ENCODE data around the gene FJX1.

FJX1 gene

GRCh38 chr11:35606206-35606605 lies 12.1 kb upstream of the FJX1 start:
- DNase-seq (ENCODE audit: low spot score), result no peak

DNA sequence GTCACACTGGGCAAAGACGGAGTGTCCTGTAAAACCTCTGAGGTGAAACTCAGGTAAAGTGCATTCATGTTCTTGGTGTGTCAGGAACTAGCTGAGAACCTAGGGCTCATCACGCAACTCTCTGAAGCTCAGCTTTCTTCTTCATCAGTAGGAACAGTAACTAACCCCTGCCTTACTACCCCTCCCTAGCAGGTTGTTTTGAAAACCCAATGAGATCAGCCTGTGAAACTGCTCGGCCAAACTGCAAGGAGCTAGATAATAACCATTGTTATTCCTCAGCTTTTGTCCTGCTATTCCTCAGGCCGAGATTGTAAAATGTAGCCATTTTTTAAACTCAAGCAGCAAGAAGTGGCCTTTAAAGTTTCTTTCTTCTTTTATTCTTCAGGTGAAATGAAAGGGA lies 9.8 kb upstream of the FJX1 start:
- no peak for DNase-seq (ENCODE audit: low spot score)

GRCh38 chr11:35609656-35610055 lies 8.6 kb upstream of the FJX1 start:
- DNase-seq (ENCODE audit: low spot score), result no peak

GRCh38 chr11:35610631-35611030 lies 7.6 kb upstream of the FJX1 start:
- no peak for DNase-seq (ENCODE audit: low spot score)

DNA sequence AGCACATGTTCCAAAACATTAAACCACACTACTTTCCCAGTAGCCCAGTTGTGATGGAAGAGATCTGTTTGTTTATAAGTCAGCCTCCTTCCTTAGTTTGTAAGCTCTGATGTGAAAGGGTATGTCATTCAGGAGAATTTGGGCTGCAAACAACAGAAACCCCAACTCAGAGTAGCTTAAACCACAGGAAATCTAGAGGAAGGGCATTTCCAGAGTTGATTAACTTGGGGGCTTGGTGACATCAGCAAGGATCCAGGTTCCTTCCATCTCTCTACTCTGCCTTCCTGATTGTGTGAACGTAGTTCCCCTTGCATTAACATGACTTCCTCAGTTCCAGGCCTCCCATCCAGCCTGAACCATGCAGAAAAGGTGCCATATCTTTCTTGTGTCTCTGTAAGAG lies 6.5 kb upstream of the FJX1 start:
- no peak for DNase-seq (ENCODE audit: low spot score)

DNA sequence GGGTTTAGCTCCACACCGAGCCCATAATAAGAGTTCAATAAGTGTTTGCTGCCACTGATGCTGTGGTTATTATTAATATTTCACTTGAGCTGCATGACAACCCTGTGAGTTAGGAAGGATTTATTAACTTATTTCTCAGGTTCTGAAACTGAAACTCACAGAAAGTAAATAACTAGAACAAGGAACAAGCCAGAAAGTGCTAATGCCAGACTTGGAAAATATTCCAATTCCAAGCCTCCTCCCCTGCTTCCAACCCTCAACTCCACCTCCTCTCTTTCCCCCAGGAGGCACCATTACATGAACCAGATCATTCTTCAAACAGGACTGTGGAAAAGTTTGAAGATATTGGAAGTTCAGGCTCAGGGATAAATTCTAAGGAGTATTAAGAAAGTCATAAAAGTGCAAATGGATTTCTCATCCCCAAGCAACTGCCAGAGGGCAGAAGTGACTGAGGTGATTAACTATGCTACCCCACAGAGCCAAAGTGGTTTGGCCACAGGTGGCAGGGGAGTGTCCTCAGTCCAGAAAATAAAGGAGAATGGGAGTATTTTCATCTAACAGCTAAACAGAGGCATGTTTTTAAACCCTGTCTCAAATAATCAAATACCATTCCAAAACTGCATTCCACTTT lies 3.2 kb upstream of the FJX1 start:
- no peak for DNase-seq (ENCODE audit: low spot score)

- peak; percentile 60 for DNase-seq (ENCODE audit: low spot score)
Measured at GRCh38 chr11:35615921-35616900, 2.0 kb upstream of the FJX1 start.

DNA sequence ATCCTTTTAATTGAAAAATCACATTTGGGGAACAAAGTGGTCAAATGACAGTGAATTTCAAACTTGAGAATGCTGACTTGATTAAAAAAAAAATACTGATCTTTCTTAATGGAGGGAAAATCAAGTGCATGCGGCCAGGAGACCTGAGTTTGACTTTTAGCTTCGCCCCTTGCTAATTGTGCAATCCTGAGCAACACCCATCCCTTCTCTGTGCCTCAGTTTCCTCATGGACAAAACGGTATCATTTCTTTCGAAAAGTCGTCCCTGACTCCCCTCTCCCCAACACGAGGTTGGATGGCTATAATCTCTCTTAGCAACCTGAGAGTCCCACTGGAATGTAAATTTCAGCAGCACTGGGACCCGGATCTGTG lies 959 bp upstream of the FJX1 start:
- no peak for DNase-seq (ENCODE audit: low spot score)

GRCh38 chr11:35618497-35619115 lies 346 bp downstream of the FJX1 start:
- DNase-seq (ENCODE audit: low spot score), result peak; percentile 80

DNA sequence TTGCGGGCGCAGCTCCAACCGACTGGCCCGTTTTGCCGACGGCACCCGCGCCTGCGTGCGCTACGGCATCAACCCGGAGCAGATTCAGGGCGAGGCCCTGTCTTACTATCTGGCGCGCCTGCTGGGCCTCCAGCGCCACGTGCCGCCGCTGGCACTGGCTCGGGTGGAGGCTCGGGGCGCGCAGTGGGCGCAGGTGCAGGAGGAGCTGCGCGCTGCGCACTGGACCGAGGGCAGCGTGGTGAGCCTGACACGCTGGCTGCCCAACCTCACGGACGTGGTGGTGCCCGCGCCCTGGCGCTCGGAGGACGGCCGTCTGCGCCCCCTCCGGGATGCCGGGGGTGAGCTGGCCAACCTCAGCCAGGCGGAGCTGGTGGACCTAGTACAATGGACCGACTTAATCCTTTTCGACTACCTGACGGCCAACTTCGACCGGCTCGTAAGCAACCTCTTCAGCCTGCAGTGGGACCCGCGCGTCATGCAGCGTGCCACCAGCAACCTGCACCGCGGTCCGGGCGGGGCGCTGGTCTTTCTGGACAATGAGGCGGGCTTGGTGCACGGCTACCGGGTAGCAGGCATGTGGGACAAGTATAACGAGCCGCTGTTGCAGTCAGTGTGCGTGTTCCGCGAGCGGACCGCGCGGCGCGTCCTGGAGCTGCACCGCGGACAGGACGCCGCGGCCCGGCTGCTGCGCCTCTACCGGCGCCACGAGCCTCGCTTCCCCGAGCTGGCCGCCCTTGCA lies 1.0 kb downstream of the FJX1 start:
- DNase-seq (ENCODE audit: low spot score), result peak; percentile 59

DNA sequence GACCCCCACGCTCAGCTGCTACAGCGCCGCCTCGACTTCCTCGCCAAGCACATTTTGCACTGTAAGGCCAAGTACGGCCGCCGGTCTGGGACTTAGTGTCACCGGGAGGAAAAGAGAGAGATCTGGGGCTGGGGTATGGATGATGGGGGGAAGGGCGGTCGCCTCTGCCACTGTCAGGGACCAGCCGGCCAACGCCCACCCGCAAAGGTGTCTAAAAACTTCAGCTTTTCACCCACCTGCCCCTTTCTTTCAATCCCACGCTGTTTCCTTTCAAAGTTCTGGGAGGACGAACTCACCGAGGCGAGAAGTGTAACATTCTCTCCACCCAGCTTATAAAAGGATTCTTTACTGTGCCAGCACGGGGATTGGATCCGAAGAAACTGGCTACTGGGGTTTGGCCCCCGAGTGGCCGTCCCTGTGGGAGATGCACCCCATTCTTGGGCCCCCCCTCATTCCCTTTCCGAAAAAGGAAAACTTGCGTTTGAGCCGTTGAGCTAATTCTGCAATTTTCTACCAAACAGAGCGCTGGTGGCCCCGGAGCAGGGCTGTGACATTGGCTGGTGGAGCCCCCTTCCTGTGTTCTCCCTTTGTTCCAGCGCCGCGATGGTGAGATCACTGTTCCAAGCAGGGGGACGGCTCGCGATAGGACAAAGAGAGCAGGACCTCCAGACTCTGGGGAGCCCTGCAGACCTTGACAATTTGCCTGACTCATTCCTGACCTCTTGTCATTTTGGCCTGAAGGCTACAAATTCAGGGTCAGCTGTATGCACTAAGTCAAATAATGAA lies 1.8 kb downstream of the FJX1 start:
- peak; percentile 31 for DNase-seq (ENCODE audit: low spot score)

- DNase-seq (ENCODE audit: low spot score), result no peak
Measured at GRCh38 chr11:35620795-35621194, 2.5 kb downstream of the FJX1 start.

- no peak for DNase-seq (ENCODE audit: low spot score)
Measured at GRCh38 chr11:35621620-35622019, 3.4 kb downstream of the FJX1 start.

- peak; percentile 62 for DNase-seq (ENCODE audit: low spot score)
Measured at GRCh38 chr11:35622070-35622469, 3.8 kb downstream of the FJX1 start.

- no peak for DNase-seq (ENCODE audit: low spot score)
Measured at GRCh38 chr11:35623621-35624168, 5.4 kb downstream of the FJX1 start.

DNA sequence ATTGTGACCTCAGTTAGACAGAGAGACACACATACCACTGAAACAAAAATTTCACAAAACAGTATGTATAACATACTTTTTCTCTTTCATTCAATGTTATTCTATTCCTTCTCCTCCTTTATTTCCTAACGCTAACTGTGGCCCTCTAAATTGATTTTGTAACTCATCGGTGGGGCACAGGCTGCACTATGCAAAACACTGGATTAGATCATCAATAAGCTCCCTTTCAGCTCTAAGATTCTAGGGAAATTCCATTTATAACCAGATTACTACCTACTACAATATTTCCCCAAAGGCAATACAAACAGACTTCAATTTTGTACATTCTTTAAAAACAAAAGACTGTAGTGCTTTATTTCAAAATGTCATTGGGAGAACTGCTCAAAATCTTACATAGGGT lies 6.1 kb downstream of the FJX1 start:
- no peak for DNase-seq (ENCODE audit: low spot score)

- no peak for DNase-seq (ENCODE audit: low spot score)
Measured at GRCh38 chr11:35624781-35625180, 6.5 kb downstream of the FJX1 start.

DNA sequence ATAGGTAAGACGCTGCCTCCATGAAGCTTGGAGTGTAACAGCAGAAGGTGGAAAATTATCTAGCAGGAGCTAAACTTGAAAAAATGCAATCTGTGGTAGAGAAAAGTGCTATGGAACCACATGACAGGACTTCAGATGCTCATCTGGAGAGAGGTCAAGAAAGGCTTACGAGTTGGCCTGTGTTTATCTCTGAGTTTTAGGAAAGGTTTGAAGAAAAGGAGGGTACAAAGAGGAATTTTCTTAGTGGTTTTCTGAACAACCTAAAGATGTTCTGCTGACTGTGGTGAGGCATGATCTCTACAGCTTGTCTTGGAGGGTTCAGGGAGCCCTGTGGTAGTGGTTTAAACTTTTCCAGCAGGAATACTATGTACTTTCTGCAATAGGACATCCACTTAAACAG lies 8.2 kb downstream of the FJX1 start:
- DNase-seq (ENCODE audit: low spot score), result no peak

- no peak for DNase-seq (ENCODE audit: low spot score)
Measured at GRCh38 chr11:35629511-35629910, 11.3 kb downstream of the FJX1 start.

- peak; percentile 83 for DNase-seq (ENCODE audit: low spot score)
Measured at GRCh38 chr11:35629914-35630313, 11.7 kb downstream of the FJX1 start.

- DNase-seq (ENCODE audit: low spot score), result no peak
Measured at GRCh38 chr11:35631891-35632290, 13.6 kb downstream of the FJX1 start.
